ENCODE data around the gene SPPL3.
"Not testable (repeated sequence)": the region's sequence is repeated elsewhere in the genome, so short reads cannot be mapped to it uniquely, and the experiment has no call there.

SPPL3 gene

DNA sequence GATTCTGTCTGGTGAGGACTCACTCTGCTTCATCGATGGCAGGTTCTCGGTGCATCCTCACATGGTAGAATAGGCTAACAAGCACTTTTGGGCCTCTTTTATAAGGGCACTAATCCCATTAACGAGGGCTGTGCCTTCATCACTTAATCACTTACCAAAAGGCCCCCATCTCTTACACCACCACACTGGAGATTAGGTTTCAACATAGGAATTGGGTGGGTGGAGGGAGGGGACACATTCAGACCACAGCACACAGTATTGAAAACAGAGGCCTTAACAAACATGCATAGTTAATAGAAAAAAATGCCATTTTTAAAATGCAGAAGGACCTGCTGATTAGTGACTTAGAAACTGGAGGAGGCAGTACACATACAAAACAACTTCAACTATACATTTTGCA, 61.6 kb downstream of the SPPL3 start:
- Histone ChIP-seq H3K4me1 (ENCODE audit: insufficient read depth, low read length) (no peaks in the 10 kb centered on the region), H3K27ac (ENCODE audit: low read depth, low read length) (no peak overlapping the region), H3K36me3 (ENCODE audit: insufficient read depth, low read length) (no peaks in the 10 kb centered on the region), H3K9me3 (ENCODE audit: insufficient read depth, low read depth, low read length) (no peaks in the 10 kb centered on the region), H3K9ac (ENCODE audit: low read depth, low read length) (no peak overlapping the region), H3K27me3 (ENCODE audit: insufficient read depth, low read length) (no peaks in the 10 kb centered on the region), H3K4me3 (ENCODE audit: low read length) (no peak overlapping the region)
- WGBS = 94% methylated on average over 3 of the region's 3 CpGs

DNA sequence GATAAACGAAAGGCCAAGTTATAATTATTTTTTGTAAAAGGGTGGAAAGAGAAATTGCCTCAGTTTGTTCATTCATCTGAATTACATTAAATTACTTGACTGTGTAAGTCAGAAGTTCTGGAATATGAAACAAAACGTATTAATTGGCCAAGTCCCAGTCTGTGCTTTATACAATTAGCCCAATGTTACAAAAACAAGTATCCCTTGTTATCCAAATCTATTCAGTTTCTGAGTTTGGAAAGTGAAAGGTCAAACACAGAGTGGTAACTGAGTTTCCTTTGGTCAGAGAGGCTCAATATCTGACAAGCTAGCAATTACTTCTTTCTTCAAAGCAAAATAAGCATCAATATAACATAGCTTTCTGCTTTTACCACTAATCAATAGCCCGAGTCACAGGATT, 62.6 kb downstream of the SPPL3 start:
- H3K4me3 ChIP-seq (ENCODE audit: low read length) = no peak overlapping the region
- H3K9ac ChIP-seq (ENCODE audit: low read depth, low read length) = no peak overlapping the region
- H3K36me3 ChIP-seq (ENCODE audit: insufficient read depth, low read length) = no peaks in the 10 kb centered on the region
- H3K27me3 ChIP-seq (ENCODE audit: insufficient read depth, low read length) = no peaks in the 10 kb centered on the region
- H3K9me3 ChIP-seq (ENCODE audit: insufficient read depth, low read depth, low read length) = no peaks in the 10 kb centered on the region
- H3K4me1 ChIP-seq (ENCODE audit: insufficient read depth, low read length) = peaks cover 2% of the 10 kb centered on the region; the same call in 1 of the 2 replicates
- H3K27ac ChIP-seq (ENCODE audit: low read depth, low read length) = no peak overlapping the region
- 100% methylated on average over 1 of the region's 3 CpGs for WGBS

DNA sequence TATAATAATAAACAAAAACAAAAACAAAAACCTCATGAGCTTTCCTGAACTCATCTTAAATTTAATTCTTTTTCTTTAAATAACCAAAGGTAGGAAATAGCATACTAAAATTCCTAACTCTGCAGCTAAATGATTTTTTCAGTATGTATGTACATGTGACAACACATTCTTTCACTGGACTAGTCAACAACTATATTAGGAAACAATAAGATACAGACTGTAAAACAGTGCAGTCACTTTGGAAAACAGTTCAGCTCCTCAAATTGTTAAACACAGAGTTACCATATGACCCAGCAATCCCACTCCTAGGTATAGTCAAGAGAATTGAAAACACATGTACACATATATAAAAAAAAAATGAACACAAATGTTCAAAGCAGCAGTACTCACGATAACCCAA, 64.7 kb downstream of the SPPL3 start:
- H3K4me3 ChIP-seq (ENCODE audit: low read length) = no peak overlapping the region
- no CpG with 5 or more reads among the region's 1 CpG for WGBS
- no peak overlapping the region for H3K27ac ChIP-seq (ENCODE audit: low read depth, low read length)
- no peak overlapping the region for H3K9ac ChIP-seq (ENCODE audit: low read depth, low read length)
- no peaks in the 10 kb centered on the region for H3K9me3 ChIP-seq (ENCODE audit: insufficient read depth, low read depth, low read length)
- peaks cover 10% of the 10 kb centered on the region; the same call in 1 of the 2 replicates for H3K4me1 ChIP-seq (ENCODE audit: insufficient read depth, low read length)
- H3K36me3 ChIP-seq (ENCODE audit: insufficient read depth, low read length) = no peaks in the 10 kb centered on the region
- H3K27me3 ChIP-seq (ENCODE audit: insufficient read depth, low read length) = no peaks in the 10 kb centered on the region

DNA sequence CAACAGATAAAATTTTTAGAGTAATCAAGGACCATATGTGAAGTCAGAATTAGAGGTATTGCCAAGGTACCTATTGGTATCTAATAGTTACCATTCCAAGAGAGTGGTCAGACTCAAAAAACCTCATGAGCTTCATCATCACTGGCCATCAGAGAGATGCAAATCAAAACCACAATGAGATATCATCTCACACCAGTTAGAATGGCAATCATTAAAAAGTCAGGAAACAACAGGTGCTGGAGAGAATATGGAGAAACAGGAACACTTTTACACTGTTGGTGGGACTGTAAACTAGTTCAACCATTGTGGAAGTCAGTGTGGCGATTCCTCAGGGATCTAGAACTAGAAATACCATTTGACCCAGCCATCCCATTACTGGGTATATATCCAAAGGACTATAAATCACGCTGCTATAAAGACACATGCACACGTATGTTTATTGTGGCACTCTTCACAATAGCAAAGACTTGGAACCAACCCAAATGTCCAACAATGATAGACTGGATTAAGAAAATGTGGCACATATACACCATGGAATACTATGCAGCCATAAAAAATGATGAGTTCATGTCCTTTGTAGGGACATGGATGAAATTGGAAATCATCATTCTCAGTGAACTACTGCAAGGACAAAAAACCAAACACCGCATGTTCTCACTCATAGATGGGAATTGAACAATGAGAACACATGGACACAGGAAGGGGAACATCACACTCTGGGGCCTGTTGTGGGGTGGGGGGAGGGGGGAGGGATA, 65.4 kb downstream of the SPPL3 start:
- not testable (repeated sequence) for H3K27me3 ChIP-seq (ENCODE audit: insufficient read depth, low read length); H3K36me3 ChIP-seq (ENCODE audit: insufficient read depth, low read length); H3K9ac ChIP-seq (ENCODE audit: low read depth, low read length); H3K27ac ChIP-seq (ENCODE audit: low read depth, low read length); H3K9me3 ChIP-seq (ENCODE audit: insufficient read depth, low read depth, low read length); H3K4me3 ChIP-seq (ENCODE audit: low read length)
- 96% methylated on average over 3 of the region's 4 CpGs for WGBS
- peaks cover 10% of the 10 kb centered on the region; the same call in 1 of the 2 replicates for H3K4me1 ChIP-seq (ENCODE audit: insufficient read depth, low read length)

DNA sequence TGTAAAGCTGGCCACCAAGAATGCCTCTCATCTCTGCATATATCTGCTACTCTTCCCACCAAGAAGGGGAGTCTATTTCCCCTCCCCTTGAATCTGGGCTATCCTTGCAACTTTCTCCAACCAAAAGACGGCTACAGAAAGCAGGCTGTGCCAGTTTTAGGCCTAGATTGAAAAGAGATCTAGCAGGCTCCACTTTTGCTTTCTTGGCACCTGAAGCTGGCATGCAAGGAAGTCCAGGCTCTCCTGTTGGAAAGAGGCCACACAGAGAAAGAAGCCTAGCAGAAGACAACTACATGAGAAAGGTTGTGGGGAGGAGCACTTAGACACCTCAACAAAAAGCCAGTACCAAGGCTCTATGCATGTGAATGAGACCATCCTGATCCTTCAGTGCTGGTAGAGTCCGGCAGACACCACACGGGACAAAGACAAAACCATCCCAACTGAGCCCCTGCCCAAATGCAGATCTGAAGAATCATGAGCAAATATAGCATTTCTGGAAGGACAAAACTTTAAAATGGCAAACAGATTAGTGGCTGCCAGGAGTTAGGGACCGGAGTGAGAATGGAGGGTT, 68.0 kb downstream of the SPPL3 start:
- peaks cover 15% of the 10 kb centered on the region; the same call in 1 of the 2 replicates for H3K4me1 ChIP-seq (ENCODE audit: insufficient read depth, low read length)
- H3K27me3 ChIP-seq (ENCODE audit: insufficient read depth, low read length) = no peaks in the 10 kb centered on the region
- H3K4me3 ChIP-seq (ENCODE audit: low read length) = no peak overlapping the region
- 62% methylated on average over 4 of the region's 4 CpGs for WGBS
- H3K9me3 ChIP-seq (ENCODE audit: insufficient read depth, low read depth, low read length) = no peaks in the 10 kb centered on the region
- no peak overlapping the region for H3K9ac ChIP-seq (ENCODE audit: low read depth, low read length)
- H3K36me3 ChIP-seq (ENCODE audit: insufficient read depth, low read length) = no peaks in the 10 kb centered on the region
- H3K27ac ChIP-seq (ENCODE audit: low read depth, low read length) = no peak overlapping the region

DNA sequence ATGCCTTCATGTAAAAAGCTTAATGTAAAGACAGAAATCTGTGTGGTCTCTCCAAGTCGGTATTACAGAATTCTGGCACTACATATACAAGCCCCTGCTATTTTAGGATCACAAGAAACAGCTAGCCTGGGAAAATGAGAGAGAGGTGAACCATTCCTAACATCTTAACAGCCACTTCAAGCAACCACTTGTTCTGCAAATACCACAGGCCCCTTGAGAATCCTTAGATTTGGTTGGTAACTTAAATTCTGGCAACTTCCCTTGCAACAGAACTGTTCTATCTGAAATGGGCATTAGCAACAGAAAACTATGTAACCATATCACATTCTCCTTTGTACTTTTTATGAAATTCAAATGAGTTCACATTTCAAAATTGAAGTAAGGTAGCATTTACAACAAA, 68.5 kb downstream of the SPPL3 start:
- Histone ChIP-seq H3K27me3 (ENCODE audit: insufficient read depth, low read length) (no peaks in the 10 kb centered on the region), H3K9me3 (ENCODE audit: insufficient read depth, low read depth, low read length) (no peaks in the 10 kb centered on the region), H3K4me1 (ENCODE audit: insufficient read depth, low read length) (peaks cover 17% of the 10 kb centered on the region; the same call in 1 of the 2 replicates), H3K27ac (ENCODE audit: low read depth, low read length) (no peak overlapping the region), H3K9ac (ENCODE audit: low read depth, low read length) (no peak overlapping the region), H3K4me3 (ENCODE audit: low read length) (no peak overlapping the region), H3K36me3 (ENCODE audit: insufficient read depth, low read length) (no peaks in the 10 kb centered on the region)
- 100% methylated on average over 1 of the region's 1 CpG for WGBS

DNA sequence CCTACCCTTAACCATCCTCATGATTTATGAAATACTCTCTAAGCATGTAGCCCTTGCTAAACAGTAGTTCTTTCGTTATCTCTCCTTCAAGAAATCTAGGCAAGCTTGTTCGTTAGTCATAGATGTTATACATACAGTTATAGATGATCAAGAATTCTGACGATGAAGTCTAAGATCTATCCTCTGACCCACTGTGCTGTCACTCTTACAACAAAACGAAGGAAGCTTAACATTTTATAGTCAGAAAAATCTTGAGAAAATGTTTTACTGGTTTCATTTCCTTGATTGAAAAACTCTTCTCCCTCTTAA, 68.9 kb downstream of the SPPL3 start:
- Histone ChIP-seq H3K9ac (ENCODE audit: low read depth, low read length) (no peak overlapping the region), H3K27me3 (ENCODE audit: insufficient read depth, low read length) (no peaks in the 10 kb centered on the region), H3K9me3 (ENCODE audit: insufficient read depth, low read depth, low read length) (no peaks in the 10 kb centered on the region), H3K36me3 (ENCODE audit: insufficient read depth, low read length) (no peaks in the 10 kb centered on the region), H3K4me3 (ENCODE audit: low read length) (no peak overlapping the region), H3K27ac (ENCODE audit: low read depth, low read length) (no peak overlapping the region), H3K4me1 (ENCODE audit: insufficient read depth, low read length) (peaks cover 17% of the 10 kb centered on the region; the same call in 1 of the 2 replicates)
- WGBS = 96% methylated on average over 3 of the region's 4 CpGs

DNA sequence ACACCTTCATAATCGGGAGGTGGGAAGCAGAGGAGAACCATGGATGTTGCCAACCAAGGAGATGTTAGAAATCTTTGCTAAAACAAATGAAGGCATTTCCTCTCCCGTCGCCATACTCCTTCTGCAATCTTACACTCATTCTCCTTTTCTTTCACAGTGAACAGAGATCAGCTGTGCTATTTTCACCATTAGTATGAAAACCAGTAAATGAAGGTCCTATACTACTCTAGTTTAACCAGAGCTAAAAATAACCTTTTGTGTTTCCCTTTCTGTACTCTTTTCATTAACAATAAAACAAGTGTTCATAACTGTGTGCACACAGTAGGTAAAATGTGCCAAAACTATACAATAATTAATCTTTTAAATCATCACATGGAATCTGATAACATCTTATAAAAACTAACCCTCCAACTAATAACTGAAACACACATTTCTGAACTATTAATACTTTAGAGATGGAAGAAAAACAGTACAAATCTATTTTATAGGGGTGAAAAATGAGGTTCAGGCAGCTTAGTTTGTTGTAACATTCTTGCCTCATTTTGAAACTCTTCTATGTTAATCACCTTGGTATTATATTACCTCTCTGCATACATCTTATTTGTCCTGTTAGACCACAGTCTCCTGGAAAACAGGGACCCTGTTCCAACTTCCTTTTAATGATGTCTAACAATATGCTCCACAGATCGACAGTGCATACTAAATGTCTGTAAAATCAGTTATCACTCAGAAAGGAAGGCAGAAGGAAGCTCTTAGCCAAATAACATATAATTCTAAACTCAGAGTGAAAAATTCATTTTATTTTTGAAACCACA, 69.5 kb downstream of the SPPL3 start:
- no peak overlapping the region for H3K27ac ChIP-seq (ENCODE audit: low read depth, low read length)
- no peak overlapping the region for H3K4me3 ChIP-seq (ENCODE audit: low read length)
- no peaks in the 10 kb centered on the region for H3K36me3 ChIP-seq (ENCODE audit: insufficient read depth, low read length)
- peaks cover 17% of the 10 kb centered on the region; the same call in 1 of the 2 replicates for H3K4me1 ChIP-seq (ENCODE audit: insufficient read depth, low read length)
- no peak overlapping the region for H3K9ac ChIP-seq (ENCODE audit: low read depth, low read length)
- 95% methylated on average over 4 of the region's 4 CpGs for WGBS
- no peaks in the 10 kb centered on the region for H3K9me3 ChIP-seq (ENCODE audit: insufficient read depth, low read depth, low read length)
- H3K27me3 ChIP-seq (ENCODE audit: insufficient read depth, low read length) = no peaks in the 10 kb centered on the region

DNA sequence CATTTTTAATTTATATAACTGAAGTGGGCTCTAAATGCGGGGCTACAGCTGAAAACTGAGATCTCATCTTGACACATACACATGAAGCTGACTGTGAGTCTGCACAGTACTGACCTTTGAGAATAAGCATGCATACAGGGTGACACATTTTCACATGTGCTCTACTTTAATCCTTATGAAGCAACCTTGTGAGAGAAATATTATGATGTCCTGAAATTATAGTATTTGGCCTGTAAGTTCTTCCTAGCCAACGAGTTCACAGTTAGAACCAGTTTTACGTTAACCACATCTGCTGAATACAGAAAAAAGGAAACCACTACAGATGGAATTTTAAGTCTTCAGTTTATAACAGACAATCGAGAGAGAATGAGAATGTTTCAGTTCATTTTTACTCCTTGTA, 70.3 kb downstream of the SPPL3 start:
- H3K27ac ChIP-seq (ENCODE audit: low read depth, low read length) = no peak overlapping the region
- no peaks in the 10 kb centered on the region for H3K9me3 ChIP-seq (ENCODE audit: insufficient read depth, low read depth, low read length)
- H3K4me1 ChIP-seq (ENCODE audit: insufficient read depth, low read length) = peaks cover 17% of the 10 kb centered on the region; the same call in 1 of the 2 replicates
- WGBS = 94% methylated on average over 4 of the region's 4 CpGs
- no peak overlapping the region for H3K9ac ChIP-seq (ENCODE audit: low read depth, low read length)
- no peak overlapping the region for H3K4me3 ChIP-seq (ENCODE audit: low read length)
- no peaks in the 10 kb centered on the region for H3K36me3 ChIP-seq (ENCODE audit: insufficient read depth, low read length)
- H3K27me3 ChIP-seq (ENCODE audit: insufficient read depth, low read length) = no peaks in the 10 kb centered on the region

DNA sequence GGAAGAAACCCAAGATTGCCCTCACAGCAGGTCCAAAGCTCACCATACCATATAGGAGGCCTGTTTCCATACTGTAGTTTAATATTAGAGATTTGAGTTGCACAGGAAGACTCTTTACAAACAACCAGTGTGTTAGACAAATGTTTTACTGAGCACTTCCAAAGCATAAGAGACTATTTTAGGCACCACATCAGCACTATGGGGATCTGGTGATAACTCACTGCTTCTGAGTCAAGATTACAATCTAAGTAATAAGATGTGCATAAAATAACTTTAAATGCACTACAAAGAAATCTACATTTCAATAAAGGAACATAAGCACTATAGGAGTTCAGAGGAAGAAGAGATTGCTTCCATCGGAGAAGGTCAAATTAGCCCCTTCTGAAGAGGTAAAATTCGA, 71.4 kb downstream of the SPPL3 start:
- H3K27ac ChIP-seq (ENCODE audit: low read depth, low read length) = no peak overlapping the region
- WGBS = 88% methylated on average over 2 of the region's 2 CpGs
- H3K9ac ChIP-seq (ENCODE audit: low read depth, low read length) = no peak overlapping the region
- H3K36me3 ChIP-seq (ENCODE audit: insufficient read depth, low read length) = no peaks in the 10 kb centered on the region
- H3K27me3 ChIP-seq (ENCODE audit: insufficient read depth, low read length) = no peaks in the 10 kb centered on the region
- H3K9me3 ChIP-seq (ENCODE audit: insufficient read depth, low read depth, low read length) = no peaks in the 10 kb centered on the region
- H3K4me1 ChIP-seq (ENCODE audit: insufficient read depth, low read length) = peaks cover 17% of the 10 kb centered on the region; the same call in 1 of the 2 replicates
- H3K4me3 ChIP-seq (ENCODE audit: low read length) = no peak overlapping the region

DNA sequence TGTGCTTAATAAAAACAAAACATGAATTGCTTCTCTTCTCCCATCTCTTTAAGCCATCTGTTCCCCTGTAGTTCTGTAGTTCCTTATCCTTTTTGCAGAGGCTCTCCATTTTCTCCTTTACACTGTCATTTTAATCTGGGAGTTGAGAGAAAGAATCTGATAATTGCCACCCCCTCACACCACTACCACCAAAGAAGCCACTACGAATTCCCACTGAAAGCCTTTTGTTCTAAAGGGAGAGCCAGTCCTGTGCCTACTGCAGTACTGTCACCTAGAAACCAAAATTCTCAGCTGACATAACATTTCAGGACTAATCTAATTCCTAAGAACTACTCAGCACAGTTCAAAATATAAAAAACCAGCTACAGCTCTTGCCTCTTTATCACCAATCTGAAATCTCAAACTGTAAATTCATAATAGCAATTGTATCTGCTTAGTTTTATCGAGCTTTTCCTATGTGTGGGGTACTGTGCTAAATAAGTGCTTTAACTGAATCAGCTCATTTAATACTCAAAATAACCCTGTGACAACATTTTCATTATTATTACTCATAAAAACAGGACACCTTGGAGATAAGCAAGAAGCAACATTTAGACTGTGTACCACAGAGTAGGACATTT, 72.4 kb downstream of the SPPL3 start:
- H3K27ac ChIP-seq (ENCODE audit: low read depth, low read length) = no peak overlapping the region
- no peak overlapping the region for H3K9ac ChIP-seq (ENCODE audit: low read depth, low read length)
- 58% methylated on average over 1 of the region's 2 CpGs for WGBS
- H3K9me3 ChIP-seq (ENCODE audit: insufficient read depth, low read depth, low read length) = no peaks in the 10 kb centered on the region
- H3K4me3 ChIP-seq (ENCODE audit: low read length) = no peak overlapping the region
- H3K36me3 ChIP-seq (ENCODE audit: insufficient read depth, low read length) = no peaks in the 10 kb centered on the region
- H3K4me1 ChIP-seq (ENCODE audit: insufficient read depth, low read length) = peaks cover 17% of the 10 kb centered on the region; the same call in 1 of the 2 replicates
- H3K27me3 ChIP-seq (ENCODE audit: insufficient read depth, low read length) = no peaks in the 10 kb centered on the region

Measured in HUES64 (cell line).